HepG2 (cell line): Measurements from ENCODE around the gene THOP1. TPM values are rescaled to one million over a fixed set of nuclear protein-coding genes. Genes with fewer than 3 reads are reported as not detected.
A peak's percentile ranks its signal among the peaks of the same experiment; 100 is the strongest.

Experiments
- BCL3 ChIP-seq: sonication (generic); formaldehyde crosslinking; IDR thresholded peaks from 2 replicates; pipeline ENCODE4 v1.5.1; 2020; ENCODE audit warnings: mild to moderate bottlenecking, missing genetic modification reagents, moderate library complexity
- CBX1 ChIP-seq: IDR thresholded peaks from one replicate; pipeline ENCODE4 v1.6.1; 2016; ENCODE audit warnings: antibody characterized with exemption, low read depth
- CBX2 ChIP-seq, 2 experiments: fragments of 200-600 bp in 1 of 2; sonication (generic); formaldehyde crosslinking in 1 of 2; IDR thresholded peaks; 2 replicates each; pipeline versions ENCODE4 v1.7.0 to v1.8.1; 2018 to 2022; ENCODE audit warnings: low read depth in 2 of 2, low read length in 1 of 2, mild to moderate bottlenecking in 1 of 2, missing genetic modification reagents in 1 of 2
- EHMT2 ChIP-seq: fragments of 200-600 bp; sonication (generic); IDR thresholded peaks from 2 replicates; pipeline ENCODE4 v1.7.0; 2017; ENCODE audit warnings: antibody characterized with exemption, low read depth, low read length, borderline replicate concordance
- KIAA2018 ChIP-seq: sonication (generic); formaldehyde crosslinking; IDR thresholded peaks from 2 replicates; pipeline ENCODE4 v1.5.0; 2020; ENCODE audit warnings: mild to moderate bottlenecking, missing genetic modification reagents, borderline replicate concordance
- KLF16 ChIP-seq, 2 experiments: sonication (generic) in 1 of 2; formaldehyde crosslinking in 1 of 2; IDR thresholded peaks; 2 replicates each; pipeline versions ENCODE4 v1.6.1 to v1.8.0; 2016 to 2023; ENCODE audit warnings: missing genetic modification reagents in 2 of 2, missing compliant biosample characterization in 1 of 2
- MEIS1 ChIP-seq: sonication (generic); formaldehyde crosslinking; IDR thresholded peaks from 2 replicates; pipeline ENCODE4 v1.9.0; 2021; ENCODE audit warnings: mild to moderate bottlenecking, missing genetic modification reagents, moderate library complexity, borderline replicate concordance
- PPARG ChIP-seq: conservative IDR thresholded peaks from 2 replicates; pipeline ENCODE4 v1.6.1; 2016; ENCODE audit warnings: missing biosample characterization, missing genetic modification reagents
- SAP130 ChIP-seq: IDR thresholded peaks from 2 replicates; pipeline ENCODE4 v1.6.1; 2016; ENCODE audit warnings: low read depth
- TFAP4 ChIP-seq: sonication (generic); IDR thresholded peaks from 2 replicates; pipeline ENCODE4 v1.6.1; 2016; ENCODE audit warnings: low read depth, borderline replicate concordance
- THYN1 ChIP-seq: sonication (generic); formaldehyde crosslinking; IDR thresholded peaks from 2 replicates; pipeline ENCODE4 v1.8.1; 2023; ENCODE audit warnings: low read depth, mild to moderate bottlenecking, moderate library complexity, missing genetic modification reagents, borderline replicate concordance
- TMF1 ChIP-seq: sonication (generic); formaldehyde crosslinking; IDR thresholded peaks from 2 replicates; pipeline ENCODE4 v1.8.1; 2022; ENCODE audit warnings: low read depth, missing genetic modification reagents
- TOE1 ChIP-seq: sonication (generic); formaldehyde crosslinking; IDR thresholded peaks from 2 replicates; pipeline ENCODE4 v1.4.0; 2020; ENCODE audit warnings: mild to moderate bottlenecking, missing genetic modification reagents
- ZBTB21 ChIP-seq: sonication (generic); formaldehyde crosslinking; IDR thresholded peaks from 2 replicates; pipeline ENCODE4 v1.4.0; 2020; ENCODE audit warnings: missing genetic modification reagents
- ZNF160 ChIP-seq: sonication (generic); formaldehyde crosslinking; IDR thresholded peaks from 2 replicates; pipeline ENCODE4 v1.8.0; 2022; ENCODE audit warnings: mild to moderate bottlenecking, inconsistent platforms, missing genetic modification reagents
- ZNF562 ChIP-seq: sonication (generic); formaldehyde crosslinking; IDR thresholded peaks from 2 replicates; pipeline ENCODE4 v1.8.0; 2022; ENCODE audit warnings: missing genetic modification reagents, borderline replicate concordance
- ZNF7 ChIP-seq: IDR thresholded peaks from 2 replicates; pipeline ENCODE4 v1.6.1; 2016; ENCODE audit warnings: missing biosample characterization, missing genetic modification reagents
- ZNF891 ChIP-seq: sonication (generic); formaldehyde crosslinking; IDR thresholded peaks from 2 replicates; pipeline ENCODE4 v1.5.0; 2020; ENCODE audit warnings: mild to moderate bottlenecking, missing genetic modification reagents
- ZSCAN31 ChIP-seq: sonication (generic); formaldehyde crosslinking; IDR thresholded peaks from 2 replicates; pipeline ENCODE4 v1.5.0; 2020; ENCODE audit warnings: low read depth, mild to moderate bottlenecking, missing genetic modification reagents
- polyA plus RNA-seq, 8 experiments: library from polyadenylated mRNA; depleted of rRNA in 3 of 8; stranded (reverse) in 7 of 8; unstranded in 1 of 8; fragments of >200 nt; fragmentation: Illumina TruSeq in 4 of 8; extraction: Trizol in 4 of 8; gene quantifications; 2 replicates each; pipeline versions ENCODE4 v1.2.1 to v1.2.3, GENCODE V29; 2011 to 2016; ENCODE audit warnings: low read depth in 4 of 8, missing spikeins in 1 of 8, mixed read lengths in 1 of 8; ENCODE audit not compliant: insufficient read depth in 1 of 8
- total RNA-seq, 5 experiments: library from RNA; depleted of rRNA; stranded (reverse); fragments of >200 nt; fragmentation: Illumina TruSeq; extraction: Trizol; gene quantifications; 2 replicates each; pipeline ENCODE4 v1.2.3, GENCODE V29; 2016; ENCODE audit warnings: low read depth in 1 of 5

The THOP1 gene
- total and polyA plus RNA-seq, 2 of the 13 experiments (the other 11 are each of a cell fraction or from before 2014, with no cell fraction given): 74.4 to 116 TPM

- peak; percentile 71 for TF ChIP-seq ZNF7 (CRISPR knock-in tag)
- TF ChIP-seq ZSCAN31 (CRISPR knock-in tag): peak; percentile 81; the same call in 1 of the 2 replicates
- peak in 1 of 2 experiments; percentile 100; a peak in 2 of 4 replicates for TF ChIP-seq KLF16 (CRISPR knock-in tag; IDR thresholded peaks at IDR 0.05)
- peak; percentile 49; the same call in 1 of the 2 replicates for TF ChIP-seq ZNF562
- TF ChIP-seq BCL3 (CRISPR knock-in tag): peak; percentile 83
- peak; percentile 100 for TF ChIP-seq EHMT2
- peak; percentile 49 for TF ChIP-seq CBX1
- peak; percentile 95; the same call in 1 of the 2 replicates for TF ChIP-seq TOE1 (CRISPR knock-in tag)
- TF ChIP-seq TMF1 (CRISPR knock-in tag): peak; percentile 97; the same call in 1 of the 2 replicates
- TF ChIP-seq KIAA2018 (CRISPR knock-in tag): no peak
- peak; percentile 99 for TF ChIP-seq SAP130
- peak; percentile 86; the same call in 1 of the 2 replicates for TF ChIP-seq PPARG (CRISPR knock-in tag)
- peak; percentile 85 for TF ChIP-seq ZBTB21 (CRISPR knock-in tag)
- TF ChIP-seq THYN1 (CRISPR knock-in tag): no peak
- no peak for TF ChIP-seq CBX2 (IDR thresholded peaks at IDR 0.05; ENCODE audit: low read depth, low read length)
- no peak for TF ChIP-seq CBX2 (CRISPR knock-in tag; IDR thresholded peaks at IDR 0.05; ENCODE audit: low read depth)
- TF ChIP-seq TFAP4: peak; percentile 71
- peak; percentile 93 for TF ChIP-seq ZNF160 (CRISPR knock-in tag)
- TF ChIP-seq ZNF891 (CRISPR knock-in tag): peak; percentile 97
- peak; percentile 73; the same call in 1 of the 2 replicates for TF ChIP-seq MEIS1
Observed at GRCh38 chr19:2739602-2740313, 45.5 kb upstream of the THOP1 start, which contains the start of gene SLC39A3 (continued).
